HG03354 (cell line): ENCODE data around the gene PTPRR.

Source experiments
- ATAC-seq: cut with Tn5 transposase; IDR thresholded peaks from one replicate; pipeline ENCODE4 v1.9.1; 2021; ENCODE audit warnings: mild to moderate bottlenecking; ENCODE audit not compliant: unreplicated experiment, poor library complexity, severe bottlenecking

Gene PTPRR

DNA sequence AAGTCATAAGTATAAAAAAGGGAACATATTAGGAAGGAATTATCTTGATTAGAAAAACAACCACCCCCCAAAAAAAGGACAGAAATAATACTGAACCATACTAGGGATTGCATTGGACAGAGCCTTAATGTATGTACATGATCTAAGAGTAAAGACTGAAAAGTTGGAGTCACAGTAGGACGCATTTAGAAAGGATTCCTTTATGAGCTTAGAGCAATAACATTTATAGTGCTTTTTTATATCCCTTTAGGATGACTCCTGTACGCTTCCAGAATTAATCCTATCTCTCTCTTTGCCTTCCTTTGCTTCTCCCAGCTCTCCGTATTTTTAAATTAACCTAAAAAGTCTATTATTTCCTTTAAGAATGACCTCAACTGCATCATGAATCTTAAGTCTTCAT, 75.3 kb downstream of the PTPRR start:
- ATAC-seq, result no peak

GRCh38 chr12:70843363-70843762, 77.2 kb downstream of the PTPRR start:
- no peak for ATAC-seq

DNA sequence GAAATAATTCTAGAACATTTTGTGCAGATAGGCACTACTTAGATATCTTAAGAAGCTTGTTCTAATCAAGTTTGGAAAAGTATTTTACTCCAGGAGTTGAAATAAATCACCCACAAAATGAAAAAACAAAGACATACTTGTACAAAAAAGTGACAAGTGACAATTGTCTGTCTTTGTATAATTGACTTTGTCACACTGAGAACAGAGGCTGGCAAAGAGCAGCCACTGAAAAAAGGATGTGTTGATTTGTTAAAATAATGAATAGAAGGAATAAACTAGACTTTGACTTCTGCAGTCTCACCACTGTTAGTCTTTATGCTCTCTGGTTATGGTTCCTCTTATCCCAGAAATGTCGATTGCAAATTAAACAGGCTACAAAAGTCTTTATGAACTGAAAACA, 77.6 kb downstream of the PTPRR start:
- ATAC-seq, result no peak

- ATAC-seq, result no peak
These were observed 78.4 kb downstream of the PTPRR start for GRCh38 chr12:70842136-70842535.

DNA sequence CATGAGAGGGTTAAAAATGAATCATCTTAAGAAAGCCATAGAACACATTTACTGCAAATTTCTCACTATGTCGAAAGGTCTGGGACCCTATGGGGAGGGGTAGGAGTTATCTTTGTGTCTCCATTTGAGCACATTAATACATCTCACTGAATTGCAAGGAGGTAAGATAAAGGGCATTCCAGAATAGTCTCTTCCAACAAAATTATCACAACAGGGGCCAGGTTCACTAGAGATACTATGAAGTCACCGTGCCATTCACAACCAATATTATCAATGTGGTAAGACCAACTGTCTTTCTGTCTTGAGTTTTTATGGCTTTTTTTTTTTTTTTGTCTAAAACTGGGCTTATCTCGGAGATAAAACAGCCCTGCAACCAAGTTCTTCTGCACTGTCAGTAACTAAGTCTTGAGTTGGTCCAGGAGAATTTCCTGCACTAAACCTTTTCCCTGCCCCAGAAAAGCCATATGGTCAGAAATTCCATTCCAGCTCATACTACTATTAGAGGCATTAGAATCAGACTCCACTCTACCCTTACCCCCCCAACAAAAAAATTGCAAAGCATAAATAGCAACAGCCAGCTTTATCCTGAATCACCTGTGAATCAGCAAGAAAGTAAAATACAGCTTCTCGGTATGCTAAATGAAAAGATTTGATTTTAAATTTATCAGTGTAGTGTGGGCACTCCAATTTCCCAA, 79.7 kb downstream of the PTPRR start:
- ATAC-seq, result no peak

GRCh38 chr12:70839544-70839943, 81.0 kb downstream of the PTPRR start:
- ATAC-seq, result no peak

DNA sequence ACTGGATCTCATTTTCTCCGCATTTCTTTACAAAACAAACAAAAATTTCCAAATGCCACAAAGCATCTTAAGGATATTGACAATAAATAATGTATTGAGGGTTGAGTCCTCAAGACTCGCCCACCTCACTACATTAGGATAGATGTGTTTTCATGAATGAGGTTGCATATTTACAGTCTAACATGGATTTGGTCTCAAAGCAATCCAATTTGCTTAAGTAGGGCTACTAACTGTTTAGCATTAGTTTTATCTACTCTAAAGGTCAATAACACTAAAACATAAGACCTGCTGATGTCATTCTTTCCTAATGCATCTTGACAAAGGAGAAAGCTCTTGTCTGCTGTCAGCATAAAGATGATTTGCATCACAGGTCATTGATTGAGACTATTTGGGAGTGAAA, 82.4 kb downstream of the PTPRR start:
- ATAC-seq, result no peak

DNA sequence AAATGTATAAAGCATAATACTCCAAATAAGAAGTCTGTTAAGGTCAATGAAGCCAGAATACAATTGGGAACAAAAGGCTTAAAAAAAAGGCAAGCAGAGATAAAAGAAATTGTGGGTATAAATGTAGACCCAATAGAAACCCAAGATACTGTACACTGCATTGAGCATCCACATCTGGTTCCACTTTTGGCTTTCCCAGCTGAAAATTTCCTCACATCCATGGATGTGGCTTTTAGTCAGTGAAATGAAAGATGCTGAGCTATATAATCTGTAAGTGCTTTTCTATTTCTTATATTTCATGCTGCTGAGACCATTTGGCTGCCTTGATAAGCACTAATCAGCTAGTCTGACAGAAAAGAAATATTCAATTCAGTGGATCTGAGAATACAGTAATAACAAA, 83.5 kb downstream of the PTPRR start:
- ATAC-seq, result no peak

GRCh38 chr12:70835948-70836347, 84.6 kb downstream of the PTPRR start:
- ATAC-seq, result no peak

GRCh38 chr12:70831543-70831942, 89.0 kb downstream of the PTPRR start:
- no peak for ATAC-seq

- no peak for ATAC-seq
These were observed 90.1 kb downstream of the PTPRR start for GRCh38 chr12:70830221-70831061.

DNA sequence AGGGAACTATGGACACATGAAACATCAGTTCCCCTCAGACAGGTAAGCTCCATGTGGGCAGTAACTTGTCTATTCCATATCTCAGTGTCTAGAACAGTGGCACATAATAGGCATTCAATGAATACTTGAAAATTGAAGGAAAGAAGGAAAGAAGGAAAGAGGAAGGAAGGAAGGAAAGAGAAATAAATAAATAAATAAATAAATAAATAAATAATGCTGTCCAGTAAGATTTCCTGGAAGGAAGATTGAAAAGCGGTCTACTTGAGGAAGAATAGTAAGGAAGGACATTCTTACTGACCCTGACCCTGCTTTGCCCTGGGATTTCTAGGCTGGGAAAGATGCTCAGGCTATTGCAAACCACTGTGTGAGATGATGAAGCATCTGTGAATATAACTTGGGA, 91.5 kb downstream of the PTPRR start:
- no peak for ATAC-seq

DNA sequence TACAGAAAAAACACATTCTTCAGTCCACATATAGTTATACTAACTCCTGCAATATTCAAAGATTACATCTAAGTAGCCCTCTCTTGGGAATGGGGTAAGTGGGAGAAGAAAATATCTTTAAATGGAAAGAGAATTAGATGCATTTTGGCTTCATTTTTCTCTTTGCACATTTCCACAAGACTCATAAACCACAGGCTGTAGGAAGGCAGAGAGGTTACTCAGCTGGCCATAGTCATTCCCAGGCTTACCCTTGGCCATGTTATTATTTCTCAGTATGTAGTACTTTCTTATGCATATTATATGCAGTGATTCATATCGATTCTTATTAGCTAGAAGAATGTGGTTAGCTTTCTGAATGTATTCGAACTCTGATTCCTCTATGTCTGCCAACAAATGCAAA, 92.2 kb downstream of the PTPRR start:
- no peak for ATAC-seq

- ATAC-seq, result no peak
These were observed 94.4 kb downstream of the PTPRR start for GRCh38 chr12:70826156-70826555.

DNA sequence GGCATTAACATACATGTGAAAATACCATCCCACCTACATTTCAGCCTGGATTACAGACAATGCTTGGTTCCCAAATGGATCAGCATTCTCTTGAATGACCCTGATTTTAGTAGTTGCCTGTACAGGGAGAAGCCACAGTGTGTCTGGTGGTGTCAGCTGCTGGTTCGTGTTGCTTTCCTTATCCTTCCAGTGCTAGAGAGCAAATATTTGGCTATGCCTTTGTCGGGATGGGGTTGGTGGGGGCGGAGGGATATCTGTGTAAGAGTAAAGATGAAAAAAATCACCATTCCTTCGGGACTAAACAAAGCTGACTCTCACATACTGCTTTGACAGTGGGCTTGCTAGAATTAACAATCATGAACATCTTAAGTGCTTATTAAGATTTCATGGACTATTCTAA, 96.0 kb downstream of the PTPRR start:
- no peak for ATAC-seq

GRCh38 chr12:70823182-70823976, 97.2 kb downstream of the PTPRR start:
- no peak for ATAC-seq

DNA sequence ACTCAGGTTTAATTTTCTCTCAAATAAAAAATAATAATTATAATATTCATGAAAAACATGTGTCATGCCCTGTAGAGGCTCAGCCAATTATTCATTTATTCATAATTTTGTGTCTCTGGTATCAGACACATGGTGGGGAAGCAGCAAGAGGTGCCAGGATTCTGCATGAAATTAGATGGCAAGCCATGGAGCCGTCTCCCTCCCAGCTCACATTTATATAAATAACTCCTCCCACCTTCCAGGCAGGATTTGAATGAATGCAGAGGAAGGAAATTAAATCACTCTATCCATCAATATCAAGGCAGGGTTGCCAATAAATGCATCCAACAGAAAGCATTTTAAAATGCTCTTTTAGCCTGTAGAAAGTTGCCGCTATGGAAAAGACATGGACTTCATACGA, 98.1 kb downstream of the PTPRR start:
- ATAC-seq, result no peak

GRCh38 chr12:70815971-70816391, 104.6 kb downstream of the PTPRR start:
- no peak for ATAC-seq

DNA sequence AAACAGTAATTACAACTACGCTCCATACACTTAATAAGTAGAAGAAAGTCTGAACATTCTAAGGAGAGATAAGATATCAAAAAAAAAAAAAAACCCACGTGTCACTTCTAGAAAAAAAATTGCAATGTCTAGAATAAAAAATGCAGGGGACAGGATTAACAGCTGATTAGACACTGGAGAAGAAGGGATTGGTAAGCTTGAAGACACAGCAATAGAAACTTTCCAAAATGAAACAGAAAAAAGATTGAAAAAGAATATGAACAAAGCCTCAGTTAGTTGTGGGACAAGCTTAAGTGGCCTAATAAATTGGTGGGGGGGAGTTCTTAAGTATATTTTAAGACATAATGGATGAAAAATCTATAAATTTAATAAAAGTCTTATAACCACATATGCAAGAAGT, 105.5 kb downstream of the PTPRR start:
- ATAC-seq, result no peak

- no peak for ATAC-seq
These were observed 107.0 kb downstream of the PTPRR start for GRCh38 chr12:70813559-70813958.

GRCh38 chr12:70812136-70812535, 108.4 kb downstream of the PTPRR start:
- ATAC-seq, result peak; percentile 94
